Type B pancreatic cell (in vitro differentiated cells): Measurements from ENCODE around the gene SMAD7. TPM values are rescaled to one million over a fixed set of nuclear protein-coding genes. Genes with fewer than 3 reads are reported as not detected.

Experiments used
- DNase-seq: peaks from one replicate; pipeline ENCODE4 v3.0.0; 2021; ENCODE audit warnings: mixed read lengths; ENCODE audit not compliant: unreplicated experiment; ENCODE audit errors: extremely low spot score
- H3K27ac Mint-ChIP-seq: 2 replicates; pipeline ENCODE4 v1.8.0; 2021; ENCODE audit warnings: mild to moderate bottlenecking, mixed read lengths
- H3K27me3 Mint-ChIP-seq: 2 replicates; pipeline ENCODE4 v1.8.0; 2021; ENCODE audit warnings: mixed read lengths
- H3K36me3 Mint-ChIP-seq: 2 replicates; pipeline ENCODE4 v1.8.0; 2021; ENCODE audit warnings: mixed read lengths
- H3K4me1 Mint-ChIP-seq: one replicate; pipeline ENCODE4 v1.8.0; 2021; ENCODE audit warnings: mixed read lengths; ENCODE audit not compliant: unreplicated experiment
- H3K4me3 Mint-ChIP-seq: 2 replicates; pipeline ENCODE4 v1.8.0; 2021; ENCODE audit warnings: mild to moderate bottlenecking, mixed read lengths
- H3K9me3 Mint-ChIP-seq: 2 replicates; pipeline ENCODE4 v1.8.0; 2021; ENCODE audit warnings: mixed read lengths
- CTCF ChIP-seq: fragments of 200-600 bp; sonication (generic); conservative IDR thresholded peaks from 2 replicates; pipeline ENCODE4 v1.5.0; 2021; ENCODE audit warnings: antibody characterized with exemption, mild to moderate bottlenecking
- long read RNA-seq: library from polyadenylated mRNA; unstranded; transcript quantifications from one replicate; pipeline ENCODE4 v2.0.0, GENCODE V29; 2020
- total RNA-seq: library from RNA; stranded (reverse); gene quantifications from 2 replicates; pipeline ENCODE4 v1.2.1, GENCODE V29; 2021; ENCODE audit warnings: low replicate concordance

SMAD7 gene
- total RNA-seq = 17.8 and 30.9 TPM in 2 replicates
- long read RNA-seq, partial matches to known transcripts = 0 of 9 reads
- long read RNA-seq, other reads (novel, unspliced or antisense) = 5 of 9 reads

- H3K27ac Mint-ChIP-seq = peak within 1 kb of the TSS; percentile 92
These were observed at the start of gene SMAD7 for GRCh38 chr18:48950536-48951447. Gene SMAD7 (minus strand): TSS chr18:48950965. CDS start chr18:48950424, 541 bp downstream.

GRCh38 chr18:48999569-48999968, 48.8 kb upstream of the SMAD7 start:
- Mint-ChIP-seq H3K27me3 (peaks cover 6% of the 10 kb centered on the region), H3K36me3 (no peaks in the 10 kb centered on the region), H3K27ac (no peak overlapping the region), H3K9me3 (no peaks in the 10 kb centered on the region), H3K4me3 (no peak overlapping the region), H3K4me1 (peaks cover 25% of the 10 kb centered on the region)
- no peak for TF ChIP-seq CTCF
- no peak for DNase-seq

More at GRCh38 chr18:48950536-48951447, at the start of gene SMAD7:
- no peak for DNase-seq
- Mint-ChIP-seq H3K27me3 (no peaks in the 10 kb centered on the region), H3K4me1 (peaks cover 45% of the 10 kb centered on the region), H3K9me3 (no peaks in the 10 kb centered on the region), H3K4me3 (peak within 1 kb of the TSS; percentile 94), H3K36me3 (peaks cover 19% of the 10 kb centered on the region)
- TF ChIP-seq CTCF = no peak

- no peak for DNase-seq
- H3K4me1 Mint-ChIP-seq = peaks cover 32% of the 10 kb centered on the region
- H3K27me3 Mint-ChIP-seq = peaks cover under 1% of the 10 kb centered on the region
- peak overlapping the region; percentile 65 for H3K4me3 Mint-ChIP-seq
- peak overlapping the region; percentile 96 for H3K27ac Mint-ChIP-seq
- H3K9me3 Mint-ChIP-seq = no peaks in the 10 kb centered on the region
- TF ChIP-seq CTCF = no peak
- no peaks in the 10 kb centered on the region for H3K36me3 Mint-ChIP-seq
These were observed 47.4 kb upstream of the SMAD7 start for GRCh38 chr18:48997985-48998831.

GRCh38 chr18:48997681-48997984, 46.9 kb upstream of the SMAD7 start:
- Mint-ChIP-seq H3K27ac (peak overlapping the region; percentile 96), H3K27me3 (peaks cover 4% of the 10 kb centered on the region), H3K4me3 (peak overlapping the region; percentile 65), H3K4me1 (peaks cover 38% of the 10 kb centered on the region), H3K36me3 (no peaks in the 10 kb centered on the region), H3K9me3 (no peaks in the 10 kb centered on the region)
- no peak for DNase-seq
- no peak for TF ChIP-seq CTCF

GRCh38 chr18:48996901-48997463, 46.2 kb upstream of the SMAD7 start:
- TF ChIP-seq CTCF = no peak
- peak overlapping the region; percentile 96 for H3K27ac Mint-ChIP-seq
- no peak for DNase-seq
- peak overlapping the region; percentile 65 for H3K4me3 Mint-ChIP-seq
- H3K36me3 Mint-ChIP-seq = no peaks in the 10 kb centered on the region
- H3K9me3 Mint-ChIP-seq = no peaks in the 10 kb centered on the region
- H3K27me3 Mint-ChIP-seq = peaks cover 5% of the 10 kb centered on the region
- H3K4me1 Mint-ChIP-seq = peaks cover 41% of the 10 kb centered on the region
